Endothelial cell of umbilical vein (primary cell): ENCODE data around the gene SOCS3. TPM values are rescaled to one million over a fixed set of nuclear protein-coding genes. Genes with fewer than 3 reads are reported as not detected.

Experiments used
- BruUV-seq: library from RNA; stranded (reverse); fragments of 400-500 nt; replicated peaks from 2 replicates; lab custom pipeline; 2021; lab: Mats Ljungman, UMichigan
- CTCF ChIA-PET: fragments of 300-600, 350-600 bp; sonication (Branson Sonifier 250); formaldehyde crosslinking; loops from one replicate; lab custom pipeline; 2021; ENCODE audit warnings: antibody characterized with exemption, inconsistent platforms; lab: Charles Lee
- POLR2A ChIA-PET: fragments of 300-600, 350-600 bp; sonication (Branson Sonifier 250); formaldehyde crosslinking; loops from one replicate; lab custom pipeline; 2021; ENCODE audit warnings: antibody characterized with exemption, inconsistent platforms; lab: Charles Lee
- DNase-seq: peaks from one replicate; pipeline ENCODE4 v3.0.0-alpha.2; 2011; ENCODE audit warnings: low read depth, low spot score
- FAIRE-seq: peaks from 2 replicates; lab custom pipeline; 2011; peaks lifted over from hg19 to GRCh38; lab: Jason Lieb, UNC
- H2AFZ ChIP-seq: 2 replicates; pipeline ENCODE4 v1.6.0; 2012; ENCODE audit warnings: low read depth, low read length, control low read depth, inconsistent platforms
- H3K27ac ChIP-seq: 2 replicates; pipeline ENCODE4 v1.5.1; 2011; ENCODE audit warnings: low read depth, mild to moderate bottlenecking, control low read depth, low read length, moderate library complexity; ENCODE audit not compliant: insufficient read depth
- H3K27me3 ChIP-seq, 2 experiments: 2 replicates each; pipeline versions ENCODE4 v1.6.0 to v1.6.1; 2011; ENCODE audit warnings: low read length in 2 of 2, mixed read lengths in 1 of 2; ENCODE audit not compliant: control insufficient read depth in 2 of 2, insufficient read depth in 2 of 2
- H3K36me3 ChIP-seq, 2 experiments: 2 replicates in 1 of 2; 3 replicates in 1 of 2; pipeline ENCODE4 v1.5.1; 2011; ENCODE audit warnings: low read length in 2 of 2, mild to moderate bottlenecking in 1 of 2, moderate library complexity in 1 of 2; ENCODE audit not compliant: control insufficient read depth in 2 of 2, insufficient read depth in 2 of 2; ENCODE audit errors: extremely low read depth in 1 of 2
- H3K4me1 ChIP-seq: 3 replicates; pipeline ENCODE4 v1.5.1; 2011; ENCODE audit warnings: mild to moderate bottlenecking, low read length; ENCODE audit not compliant: control insufficient read depth, insufficient read depth; ENCODE audit errors: extremely low read depth
- H3K4me2 ChIP-seq: 2 replicates; pipeline ENCODE4 v1.6.1; 2011; ENCODE audit warnings: low read length, control low read depth, mixed read lengths; ENCODE audit not compliant: insufficient read depth
- H3K4me3 ChIP-seq, 3 experiments: fragments of 200-600 bp in 1 of 3; sonication (generic), shearing (Covaris generic) in 1 of 3; replicated peaks in 1 of 3; 2 replicates each; pipeline ENCODE4 v1.5.1; 2011 to 2016; ENCODE audit warnings: control low read depth in 3 of 3, low read length in 3 of 3, mild to moderate bottlenecking in 2 of 3, inconsistent platforms in 1 of 3, low read depth in 1 of 3, moderate library complexity in 1 of 3; ENCODE audit not compliant: insufficient read depth in 1 of 3
- H3K79me2 ChIP-seq: 2 replicates; pipeline ENCODE4 v1.6.0; 2012; ENCODE audit warnings: low read length, inconsistent platforms; ENCODE audit not compliant: control insufficient read depth, insufficient read depth
- H3K9ac ChIP-seq: replicated peaks from 2 replicates; pipeline ENCODE3; 2011; ENCODE audit warnings: low read length, control low read depth; ENCODE audit not compliant: insufficient read depth; ENCODE audit errors: extremely low read depth
- H3K9me1 ChIP-seq: replicated peaks from 3 replicates; pipeline ENCODE4 v1.6.0; 2011; ENCODE audit warnings: mild to moderate bottlenecking, low read length; ENCODE audit not compliant: control insufficient read depth, insufficient read depth; ENCODE audit errors: extremely low read depth
- H3K9me3 ChIP-seq: replicated peaks from 2 replicates; pipeline ENCODE4 v1.5.1; 2012; ENCODE audit warnings: low read length, inconsistent platforms; ENCODE audit not compliant: control insufficient read depth, insufficient read depth
- H4K20me1 ChIP-seq: replicated peaks from 2 replicates; pipeline ENCODE3; 2011; ENCODE audit warnings: mild to moderate bottlenecking, low read length; ENCODE audit not compliant: control insufficient read depth, insufficient read depth; ENCODE audit errors: extremely low read depth
- CTCF ChIP-seq, 2 donors: IDR thresholded peaks; 1 replicate in 1 of 2; 2 replicates in 1 of 2; pipeline ENCODE4 v1.5.1; 2011; ENCODE audit warnings: low read length in 2 of 2, mild to moderate bottlenecking in 2 of 2, moderate library complexity in 2 of 2, control low read depth in 1 of 2, inconsistent platforms in 1 of 2, low read depth in 1 of 2; ENCODE audit not compliant: insufficient read depth in 1 of 2; ENCODE audit errors: extremely low read depth in 1 of 2
- EZH2 ChIP-seq: IDR thresholded peaks from 2 replicates; pipeline ENCODE4 v1.6.1; 2012; ENCODE audit warnings: borderline replicate concordance, low read depth, mild to moderate bottlenecking, moderate library complexity, low read length, inconsistent platforms; ENCODE audit not compliant: severe bottlenecking
- FOS ChIP-seq: IDR thresholded peaks from 2 replicates; pipeline ENCODE4 v1.6.1; 2011; ENCODE audit warnings: mild to moderate bottlenecking, low read length, moderate library complexity, borderline replicate concordance; ENCODE audit not compliant: insufficient read depth
- GATA2 ChIP-seq: IDR thresholded peaks from 2 replicates; pipeline ENCODE4 v1.7.0; 2011; ENCODE audit warnings: low read depth, mild to moderate bottlenecking, moderate library complexity, mixed read lengths, low read length; ENCODE audit not compliant: insufficient read length, insufficient read depth
- JUN ChIP-seq: IDR thresholded peaks from 2 replicates; pipeline ENCODE4 v1.6.1; 2011; ENCODE audit warnings: borderline replicate concordance, low read depth; ENCODE audit not compliant: insufficient read length, insufficient read depth
- MAX ChIP-seq: IDR thresholded peaks from 2 replicates; pipeline ENCODE4 v1.6.1; 2011; ENCODE audit not compliant: insufficient read depth, insufficient read length
- MYC ChIP-seq: IDR thresholded peaks from one replicate; pipeline ENCODE4 v1.6.1; 2011; ENCODE audit warnings: mild to moderate bottlenecking, low read depth, low read length
- POLR2A ChIP-seq: IDR thresholded peaks from 2 replicates; pipeline ENCODE4 v1.6.1; 2012; ENCODE audit warnings: low read depth, mild to moderate bottlenecking, control low read depth, low read length
- POLR2AphosphoS5 ChIP-seq: IDR thresholded peaks from 2 replicates; pipeline ENCODE4 v1.6.1; 2012; ENCODE audit warnings: low read depth, mild to moderate bottlenecking, control low read depth, low read length, moderate library complexity; ENCODE audit not compliant: insufficient read depth
- dilution Hi-C: fragments of 300-500 bp; cut with MboI; formaldehyde crosslinking; loops from one replicate; pipeline ENCODE4 v1.15.0; 2019; ENCODE audit warnings: low sequenced_read_pairs; ENCODE audit not compliant: extremely low pct_ligation_motif_present
- intact Hi-C: fragments of 100-400 bp; cut with micrococcal nuclease; formaldehyde crosslinking; loops from one replicate; pipeline ENCODE4 v1.10.0; 2022
- polyA plus RNA-seq, 4 experiments: library from polyadenylated mRNA; depleted of rRNA in 3 of 4; stranded (reverse) in 3 of 4; unstranded in 1 of 4; fragments of >200 nt; gene quantifications; 2 replicates each; pipeline versions ENCODE4 v1.2.1 to v1.2.3, GENCODE V29; 2011 to 2012; ENCODE audit warnings: missing spikeins in 1 of 4
- total RNA-seq: library from RNA; stranded (reverse); gene quantifications from 2 replicates; pipeline ENCODE4 v1.2.3, GENCODE V29; 2021

Gene SOCS3
- total and polyA plus RNA-seq, 2 donors (not counting 3 experiments of a cell fraction or from before 2014, with no cell fraction given) = 6.2 to 14.3 TPM

- peak overlapping the region; percentile 75 for H3K4me2 ChIP-seq
- no peaks in the 10 kb centered on the region for H3K9me3 ChIP-seq
- DNase-seq = peak; percentile 35
- peak overlapping the region; percentile 48 to 63 (median 54) for H3K4me3 ChIP-seq
- FAIRE-seq = peak; percentile 56
- TSS peak; percentile 44 for BruUV-seq
- H3K9ac ChIP-seq = peak overlapping the region; percentile 92
- CTCF ChIA-PET = interaction anchor here (0.6 to 5.7 kb wide), 14 partner anchors 16 to 109 kb away, joined by 3 to 184 read pairs (median 14); no protein-coding TSS in a partner anchor
- peaks cover 34% of the 10 kb centered on the region for H3K4me1 ChIP-seq
- no peaks in the 10 kb centered on the region for H3K9me1 ChIP-seq
- intact Hi-C loops = no loop called here
- peaks cover 3 to 9% of the 10 kb centered on the region in 2 experiments for H3K36me3 ChIP-seq
- H3K27ac ChIP-seq = peak overlapping the region; percentile 84
- H4K20me1 ChIP-seq = no peaks in the 10 kb centered on the region
- dilution Hi-C loops = no loop called here
- POLR2A ChIA-PET = interaction anchor here (0.8 to 2.3 kb wide), 14 partner anchors 15 to 108 kb away, joined by 3 to 12 read pairs (median 4); no protein-coding TSS in a partner anchor
- peak overlapping the region; percentile 37 for H2AFZ ChIP-seq
- H3K79me2 ChIP-seq = peaks cover 24% of the 10 kb centered on the region
- TF ChIP-seq EZH2 (no peak), MYC (no peak), POLR2AphosphoS5 (no peak), MAX (no peak), FOS (no peak), JUN (no peak), POLR2A (no peak), CTCF (IDR thresholded peaks at IDR 0.05; ENCODE audit: extremely low read depth in 1 of 2, insufficient read depth in 1 of 2, low read depth in 1 of 2, low read length in 2 of 2) (no peak), GATA2 (no peak)
- no peaks in the 10 kb centered on the region for H3K27me3 ChIP-seq
Measured at GRCh38 chr17:78359321-78359996, 418 bp downstream of the SOCS3 start.
